GM23338 (cell line): ENCODE results near the gene CDYL2. TPM values are rescaled to one million over a fixed set of nuclear protein-coding genes. Genes with fewer than 3 reads are reported as not detected.

Experiments
- ATAC-seq: fragments of 200-7000 bp; cut with Tn5 transposase; 3 replicates; pipeline ENCODE4 v1.9.1; 2020
- DNase-seq: peaks from one replicate; pipeline ENCODE4 v3.0.0-alpha.2; 2015; ENCODE audit warnings: low spot score
- H2AFZ ChIP-seq: fragments of 200-600 bp; sonication (generic); 2 replicates; pipeline ENCODE4 v1.8.0; 2016; ENCODE audit warnings: antibody characterized with exemption, mild to moderate bottlenecking, moderate library complexity
- H3F3A ChIP-seq: fragments of 200-600 bp; sonication (generic); replicated peaks from 2 replicates; pipeline ENCODE4 v1.8.0; 2017; ENCODE audit warnings: antibody characterized with exemption, mixed run types, low read depth
- H3K27ac ChIP-seq: fragments of 200-600 bp; sonication (generic); 2 replicates; pipeline ENCODE4 v1.6.1; 2016; ENCODE audit warnings: low read depth
- H3K27me3 ChIP-seq: fragments of 200-600 bp; sonication (generic); 2 replicates; pipeline ENCODE4 v1.8.0; 2016; ENCODE audit warnings: mild to moderate bottlenecking, mixed run types, moderate library complexity; ENCODE audit not compliant: insufficient read depth
- H3K36me3 ChIP-seq: fragments of 200-600 bp; sonication (generic); 2 replicates; pipeline ENCODE4 v1.8.0; 2016; ENCODE audit warnings: mild to moderate bottlenecking; ENCODE audit not compliant: insufficient read depth
- H3K4me1 ChIP-seq: fragments of 200-600 bp; sonication (generic); 2 replicates; pipeline ENCODE4 v1.8.0; 2016; ENCODE audit warnings: mild to moderate bottlenecking, moderate library complexity; ENCODE audit not compliant: insufficient read depth
- H3K4me2 ChIP-seq: fragments of 200-600 bp; sonication (generic); 2 replicates; pipeline ENCODE4 v1.7.1; 2017; ENCODE audit warnings: mixed run types
- H3K4me3 ChIP-seq: fragments of 200-600 bp; sonication (generic); 2 replicates; pipeline ENCODE4 v1.6.1; 2016; ENCODE audit warnings: mixed run types
- H3K79me2 ChIP-seq: fragments of 200-600 bp; sonication (generic); replicated peaks from 2 replicates; pipeline ENCODE4 v1.8.0; 2017; ENCODE audit warnings: mild to moderate bottlenecking; ENCODE audit not compliant: insufficient read depth
- H3K9me2 ChIP-seq: fragments of 200-600 bp; sonication (generic); 2 replicates; pipeline ENCODE4 v1.8.0; 2017; ENCODE audit not compliant: insufficient read depth
- H4K20me1 ChIP-seq: fragments of 200-600 bp; sonication (generic); replicated peaks from 2 replicates; pipeline ENCODE4 v1.8.0; 2017; ENCODE audit warnings: mild to moderate bottlenecking; ENCODE audit not compliant: insufficient read depth
- H3K27ac Mint-ChIP-seq: 2 replicates; pipeline ENCODE4 v1.8.0; 2020; ENCODE audit warnings: inconsistent platforms, mild to moderate bottlenecking, moderate library complexity, mixed read lengths
- H3K27me3 Mint-ChIP-seq: 3 replicates; pipeline ENCODE4 v1.8.0; 2022; ENCODE audit warnings: low read depth, mild to moderate bottlenecking, moderate library complexity, mixed read lengths, inconsistent platforms; ENCODE audit not compliant: insufficient read depth, poor library complexity
- H3K36me3 Mint-ChIP-seq: 3 replicates; pipeline ENCODE4 v1.8.0; 2021; ENCODE audit warnings: low read depth, mild to moderate bottlenecking, inconsistent platforms, moderate library complexity, mixed read lengths
- H3K4me1 Mint-ChIP-seq: 3 replicates; pipeline ENCODE4 v1.8.0; 2020; ENCODE audit warnings: mild to moderate bottlenecking, inconsistent platforms, mixed read lengths
- H3K4me3 Mint-ChIP-seq: 3 replicates; pipeline ENCODE4 v1.8.0; 2021; ENCODE audit warnings: moderate library complexity, mild to moderate bottlenecking, inconsistent platforms, mixed read lengths
- H3K9me3 Mint-ChIP-seq: 3 replicates; pipeline ENCODE4 v1.8.0; 2020; ENCODE audit warnings: moderate library complexity, mild to moderate bottlenecking, inconsistent platforms, mixed read lengths
- CREB1 ChIP-seq: fragments of 250-450 bp; sonication (Bioruptor Pico); IDR thresholded peaks from 2 replicates; pipeline ENCODE4 v1.5.0; 2020; ENCODE audit warnings: low read depth, mild to moderate bottlenecking, moderate library complexity
- EZH2phosphoT487 ChIP-seq: fragments of 200-600 bp; sonication (generic); IDR thresholded peaks from one replicate; pipeline ENCODE4 v1.8.1; 2018; ENCODE audit warnings: antibody characterized with exemption; ENCODE audit not compliant: unreplicated experiment
- NANOG ChIP-seq: IDR thresholded peaks from 2 replicates; pipeline ENCODE4 v1.6.1; 2016; ENCODE audit warnings: antibody characterized with exemption, borderline replicate concordance
- polyA plus RNA-seq: library from polyadenylated mRNA; unstranded; fragments of >200 nt; fragmentation: Nextera tagmentation; extraction: Ambion mirVana; gene quantifications from 2 replicates; pipeline ENCODE4 v1.2.1, GENCODE V29; 2016
- total RNA-seq: library from RNA; depleted of rRNA; stranded (reverse); fragments of >200 nt; shearing (Covaris generic); gene quantifications from 2 replicates; pipeline ENCODE4 v1.2.3, GENCODE V29; 2014
- TF ChIP-seq, protein P1 (sequence below): fragments of 250-450 bp; sonication (Bioruptor Pico); IDR thresholded peaks from 2 replicates; pipeline ENCODE4 v1.5.0; 2020; ENCODE audit warnings: mild to moderate bottlenecking, moderate library complexity
- TF ChIP-seq, protein P2 (sequence below), 2 experiments: fragments of 200-600 bp in 1 of 2; sonication (generic) in 1 of 2; conservative IDR thresholded peaks; 2 replicates each; pipeline versions ENCODE4 v1.5.1 to v1.6.1; 2016 to 2017; ENCODE audit warnings: antibody characterized with exemption in 2 of 2, low read depth in 2 of 2, mild to moderate bottlenecking in 2 of 2, moderate library complexity in 1 of 2

CDYL2 gene
- total and polyA plus RNA-seq, 2 experiments from 2014 or later = 0.82 to 4.3 TPM

DNA sequence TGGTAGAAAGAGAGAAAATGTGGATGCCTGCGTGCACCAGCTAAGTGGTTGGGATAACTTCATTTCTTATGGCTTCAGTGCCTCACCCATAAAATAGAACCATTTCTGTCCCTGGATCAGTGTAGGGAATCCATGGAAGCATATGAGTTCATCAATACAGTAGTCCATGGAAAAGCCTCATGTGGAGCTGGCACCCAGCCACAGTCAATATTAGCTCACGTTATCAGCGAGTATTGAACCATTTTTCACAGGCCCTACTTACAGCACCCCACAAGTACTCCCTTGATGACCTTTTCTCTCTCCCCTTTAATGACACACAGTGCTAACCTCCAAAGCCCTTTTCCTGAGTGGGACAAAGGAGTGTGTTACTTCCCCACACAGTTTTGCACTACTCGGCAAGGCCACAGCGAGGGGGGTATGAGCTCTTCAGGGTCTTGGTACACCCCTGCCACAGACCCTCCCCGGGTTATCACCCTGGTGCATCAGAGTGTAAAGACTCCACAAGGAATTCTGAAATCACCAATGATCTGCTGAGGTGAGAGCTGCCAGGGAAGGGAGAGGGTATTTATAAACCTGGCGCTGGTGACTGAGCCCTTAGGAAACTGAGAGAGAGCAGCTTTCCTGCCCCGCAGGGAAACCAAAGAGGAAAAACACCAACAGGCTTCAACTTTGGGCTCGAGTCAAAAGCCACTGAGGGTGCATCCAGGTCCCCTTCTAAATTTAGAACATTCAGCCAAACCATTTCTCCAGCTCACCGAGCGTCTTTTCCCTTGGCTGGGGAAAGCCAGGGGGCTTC, 226.7 kb downstream of the CDYL2 start (continued):
- TF ChIP-seq, protein P1, sequence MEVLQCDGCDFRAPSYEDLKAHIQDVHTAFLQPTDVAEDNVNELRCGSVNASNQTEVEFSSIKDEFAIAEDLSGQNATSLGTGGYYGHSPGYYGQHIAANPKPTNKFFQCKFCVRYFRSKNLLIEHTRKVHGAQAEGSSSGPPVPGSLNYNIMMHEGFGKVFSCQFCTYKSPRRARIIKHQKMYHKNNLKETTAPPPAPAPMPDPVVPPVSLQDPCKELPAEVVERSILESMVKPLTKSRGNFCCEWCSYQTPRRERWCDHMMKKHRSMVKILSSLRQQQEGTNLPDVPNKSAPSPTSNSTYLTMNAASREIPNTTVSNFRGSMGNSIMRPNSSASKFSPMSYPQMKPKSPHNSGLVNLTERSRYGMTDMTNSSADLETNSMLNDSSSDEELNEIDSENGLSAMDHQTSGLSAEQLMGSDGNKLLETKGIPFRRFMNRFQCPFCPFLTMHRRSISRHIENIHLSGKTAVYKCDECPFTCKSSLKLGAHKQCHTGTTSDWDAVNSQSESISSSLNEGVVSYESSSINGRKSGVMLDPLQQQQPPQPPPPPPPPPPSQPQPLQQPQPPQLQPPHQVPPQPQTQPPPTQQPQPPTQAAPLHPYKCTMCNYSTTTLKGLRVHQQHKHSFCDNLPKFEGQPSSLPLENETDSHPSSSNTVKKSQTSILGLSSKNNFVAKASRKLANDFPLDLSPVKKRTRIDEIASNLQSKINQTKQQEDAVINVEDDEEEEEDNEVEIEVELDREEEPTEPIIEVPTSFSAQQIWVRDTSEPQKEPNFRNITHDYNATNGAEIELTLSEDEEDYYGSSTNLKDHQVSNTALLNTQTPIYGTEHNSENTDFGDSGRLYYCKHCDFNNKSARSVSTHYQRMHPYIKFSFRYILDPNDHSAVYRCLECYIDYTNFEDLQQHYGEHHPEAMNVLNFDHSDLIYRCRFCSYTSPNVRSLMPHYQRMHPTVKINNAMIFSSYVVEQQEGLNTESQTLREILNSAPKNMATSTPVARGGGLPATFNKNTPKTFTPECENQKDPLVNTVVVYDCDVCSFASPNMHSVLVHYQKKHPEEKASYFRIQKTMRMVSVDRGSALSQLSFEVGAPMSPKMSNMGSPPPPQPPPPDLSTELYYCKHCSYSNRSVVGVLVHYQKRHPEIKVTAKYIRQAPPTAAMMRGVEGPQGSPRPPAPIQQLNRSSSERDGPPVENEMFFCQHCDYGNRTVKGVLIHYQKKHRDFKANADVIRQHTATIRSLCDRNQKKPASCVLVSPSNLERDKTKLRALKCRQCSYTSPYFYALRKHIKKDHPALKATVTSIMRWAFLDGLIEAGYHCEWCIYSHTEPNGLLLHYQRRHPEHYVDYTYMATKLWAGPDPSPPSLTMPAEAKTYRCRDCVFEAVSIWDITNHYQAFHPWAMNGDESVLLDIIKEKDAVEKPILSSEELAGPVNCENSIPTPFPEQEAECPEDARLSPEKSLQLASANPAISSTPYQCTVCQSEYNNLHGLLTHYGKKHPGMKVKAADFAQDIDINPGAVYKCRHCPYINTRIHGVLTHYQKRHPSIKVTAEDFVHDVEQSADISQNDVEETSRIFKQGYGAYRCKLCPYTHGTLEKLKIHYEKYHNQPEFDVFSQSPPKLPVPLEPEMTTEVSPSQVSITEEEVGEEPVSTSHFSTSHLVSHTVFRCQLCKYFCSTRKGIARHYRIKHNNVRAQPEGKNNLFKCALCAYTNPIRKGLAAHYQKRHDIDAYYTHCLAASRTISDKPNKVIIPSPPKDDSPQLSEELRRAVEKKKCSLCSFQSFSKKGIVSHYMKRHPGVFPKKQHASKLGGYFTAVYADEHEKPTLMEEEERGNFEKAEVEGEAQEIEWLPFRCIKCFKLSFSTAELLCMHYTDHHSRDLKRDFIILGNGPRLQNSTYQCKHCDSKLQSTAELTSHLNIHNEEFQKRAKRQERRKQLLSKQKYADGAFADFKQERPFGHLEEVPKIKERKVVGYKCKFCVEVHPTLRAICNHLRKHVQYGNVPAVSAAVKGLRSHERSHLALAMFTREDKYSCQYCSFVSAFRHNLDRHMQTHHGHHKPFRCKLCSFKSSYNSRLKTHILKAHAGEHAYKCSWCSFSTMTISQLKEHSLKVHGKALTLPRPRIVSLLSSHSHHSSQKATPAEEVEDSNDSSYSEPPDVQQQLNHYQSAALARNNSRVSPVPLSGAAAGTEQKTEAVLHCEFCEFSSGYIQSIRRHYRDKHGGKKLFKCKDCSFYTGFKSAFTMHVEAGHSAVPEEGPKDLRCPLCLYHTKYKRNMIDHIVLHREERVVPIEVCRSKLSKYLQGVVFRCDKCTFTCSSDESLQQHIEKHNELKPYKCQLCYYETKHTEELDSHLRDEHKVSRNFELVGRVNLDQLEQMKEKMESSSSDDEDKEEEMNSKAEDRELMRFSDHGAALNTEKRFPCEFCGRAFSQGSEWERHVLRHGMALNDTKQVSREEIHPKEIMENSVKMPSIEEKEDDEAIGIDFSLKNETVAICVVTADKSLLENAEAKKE = no peak
- TF ChIP-seq EZH2phosphoT487 (no peak), CREB1 (CRISPR knock-in tag) (no peak)

DNA sequence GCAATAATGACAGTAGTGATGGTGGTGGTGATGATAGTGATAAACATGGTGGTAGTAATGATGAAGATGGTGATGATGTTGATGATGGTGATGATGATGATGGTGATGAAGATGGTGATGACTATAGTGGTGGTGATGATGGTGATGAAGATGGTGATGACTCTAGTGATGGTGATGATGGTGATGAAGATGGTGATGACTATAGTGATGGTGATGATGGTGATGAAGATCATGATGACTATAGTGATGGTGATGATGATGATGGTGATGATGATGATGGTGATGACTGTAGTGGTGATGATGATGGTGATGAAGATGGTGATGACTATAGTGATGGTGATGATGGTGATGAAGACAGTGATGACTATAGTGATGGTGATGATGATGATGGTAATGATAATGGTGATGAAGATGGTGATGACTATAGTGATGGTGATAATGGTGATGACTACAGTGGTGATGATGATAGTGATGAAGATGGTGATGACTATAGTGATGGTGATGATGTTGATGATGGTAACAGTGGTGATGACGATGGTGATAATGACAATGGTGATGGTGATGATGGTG, 228.0 kb downstream of the CDYL2 start:
- peaks cover 3% of the 10 kb centered on the region; the same call in 1 of the 3 replicates for H3K36me3 Mint-ChIP-seq
- Histone ChIP-seq H2AFZ (no peak overlapping the region), H3K27me3 (no peaks in the 10 kb centered on the region), H3K4me1 (no peaks in the 10 kb centered on the region), H3K79me2 (no peaks in the 10 kb centered on the region), H3K36me3 (no peaks in the 10 kb centered on the region), H3K4me2 (no peak overlapping the region), H3K4me3 (no peak overlapping the region), H3K27ac (no peak overlapping the region), H3K9me2 (peaks cover 6% of the 10 kb centered on the region; the same call in 1 of the 2 replicates), H3F3A (no peaks in the 10 kb centered on the region), H4K20me1 (no peaks in the 10 kb centered on the region)
- DNase-seq (no peak), ATAC-seq (no peak)
- peaks cover 2% of the 10 kb centered on the region for H3K27me3 Mint-ChIP-seq
- H3K4me1 Mint-ChIP-seq = no peaks in the 10 kb centered on the region
- no peak overlapping the region for H3K4me3 Mint-ChIP-seq
- H3K9me3 Mint-ChIP-seq = peaks cover 25% of the 10 kb centered on the region
- TF ChIP-seq, protein P2, sequence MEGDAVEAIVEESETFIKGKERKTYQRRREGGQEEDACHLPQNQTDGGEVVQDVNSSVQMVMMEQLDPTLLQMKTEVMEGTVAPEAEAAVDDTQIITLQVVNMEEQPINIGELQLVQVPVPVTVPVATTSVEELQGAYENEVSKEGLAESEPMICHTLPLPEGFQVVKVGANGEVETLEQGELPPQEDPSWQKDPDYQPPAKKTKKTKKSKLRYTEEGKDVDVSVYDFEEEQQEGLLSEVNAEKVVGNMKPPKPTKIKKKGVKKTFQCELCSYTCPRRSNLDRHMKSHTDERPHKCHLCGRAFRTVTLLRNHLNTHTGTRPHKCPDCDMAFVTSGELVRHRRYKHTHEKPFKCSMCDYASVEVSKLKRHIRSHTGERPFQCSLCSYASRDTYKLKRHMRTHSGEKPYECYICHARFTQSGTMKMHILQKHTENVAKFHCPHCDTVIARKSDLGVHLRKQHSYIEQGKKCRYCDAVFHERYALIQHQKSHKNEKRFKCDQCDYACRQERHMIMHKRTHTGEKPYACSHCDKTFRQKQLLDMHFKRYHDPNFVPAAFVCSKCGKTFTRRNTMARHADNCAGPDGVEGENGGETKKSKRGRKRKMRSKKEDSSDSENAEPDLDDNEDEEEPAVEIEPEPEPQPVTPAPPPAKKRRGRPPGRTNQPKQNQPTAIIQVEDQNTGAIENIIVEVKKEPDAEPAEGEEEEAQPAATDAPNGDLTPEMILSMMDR (conservative IDR thresholded peaks at IDR 0.05; ENCODE audit: low read depth in 2 of 2) = no peak
- no peak for TF ChIP-seq NANOG
- no peak overlapping the region for H3K27ac Mint-ChIP-seq
